HG02588 (cell line): ENCODE data around the gene ANO6.
"Not testable (repeated sequence)": the region's sequence is repeated elsewhere in the genome, so short reads cannot be mapped to it uniquely, and the experiment has no call there.

ENCODE experiments used
- ATAC-seq: cut with Tn5 transposase; IDR thresholded peaks from one replicate; pipeline ENCODE4 v1.9.1; 2021; ENCODE audit warnings: mild to moderate bottlenecking, moderate library complexity; ENCODE audit not compliant: unreplicated experiment

The ANO6 gene

GRCh38 chr12:45215419-45216229, at the start of gene ANO6:
Gene ANO6 (plus strand): TSS chr12:45216095. CDS start chr12:45216322, 227 bp downstream.
- ATAC-seq, result peak; percentile 72

- no peak for ATAC-seq
Measured at GRCh38 chr12:45168976-45169375, 46.9 kb upstream of the ANO6 start.

- ATAC-seq, result no peak
Measured at GRCh38 chr12:45170456-45171042, 45.3 kb upstream of the ANO6 start.

GRCh38 chr12:45173293-45173692, 42.6 kb upstream of the ANO6 start:
- not testable (repeated sequence) for ATAC-seq

- no peak for ATAC-seq
Measured at GRCh38 chr12:45174595-45174994, 41.3 kb upstream of the ANO6 start.

GRCh38 chr12:45178771-45179170, 37.1 kb upstream of the ANO6 start:
- ATAC-seq, result no peak

- no peak for ATAC-seq
Measured at GRCh38 chr12:45182511-45182910, 33.4 kb upstream of the ANO6 start.

- no peak for ATAC-seq
Measured at GRCh38 chr12:45183246-45183645, 32.6 kb upstream of the ANO6 start.

- ATAC-seq, result no peak
Measured at GRCh38 chr12:45184147-45184963, 31.5 kb upstream of the ANO6 start.

- ATAC-seq, result no peak
Measured at GRCh38 chr12:45186762-45187161, 29.1 kb upstream of the ANO6 start.

- ATAC-seq, result no peak
Measured at GRCh38 chr12:45189766-45190403, 26.0 kb upstream of the ANO6 start.

GRCh38 chr12:45191239-45191638, 24.7 kb upstream of the ANO6 start:
- no peak for ATAC-seq

- ATAC-seq, result no peak
Measured at GRCh38 chr12:45192707-45193106, 23.2 kb upstream of the ANO6 start.

- no peak for ATAC-seq
Measured at GRCh38 chr12:45200491-45201043, 15.3 kb upstream of the ANO6 start.

GRCh38 chr12:45203767-45204166, 12.1 kb upstream of the ANO6 start:
- ATAC-seq, result no peak

GRCh38 chr12:45204757-45205156, 11.1 kb upstream of the ANO6 start:
- ATAC-seq, result no peak

GRCh38 chr12:45205165-45205825, 10.6 kb upstream of the ANO6 start:
- ATAC-seq, result peak; percentile 64

GRCh38 chr12:45208604-45209487, 7.0 kb upstream of the ANO6 start:
- ATAC-seq, result no peak

GRCh38 chr12:45209784-45210183, 6.1 kb upstream of the ANO6 start:
- no peak for ATAC-seq
